HG03342 (cell line): ENCODE results near the gene PFN1.
"Not testable (repeated sequence)": the region's sequence is repeated elsewhere in the genome, so short reads cannot be mapped to it uniquely, and the experiment has no call there.

ENCODE experiments used
- ATAC-seq: cut with Tn5 transposase; IDR thresholded peaks from one replicate; pipeline ENCODE4 v1.9.1; 2021; ENCODE audit warnings: mild to moderate bottlenecking, moderate library complexity; ENCODE audit not compliant: unreplicated experiment

PFN1 gene

DNA sequence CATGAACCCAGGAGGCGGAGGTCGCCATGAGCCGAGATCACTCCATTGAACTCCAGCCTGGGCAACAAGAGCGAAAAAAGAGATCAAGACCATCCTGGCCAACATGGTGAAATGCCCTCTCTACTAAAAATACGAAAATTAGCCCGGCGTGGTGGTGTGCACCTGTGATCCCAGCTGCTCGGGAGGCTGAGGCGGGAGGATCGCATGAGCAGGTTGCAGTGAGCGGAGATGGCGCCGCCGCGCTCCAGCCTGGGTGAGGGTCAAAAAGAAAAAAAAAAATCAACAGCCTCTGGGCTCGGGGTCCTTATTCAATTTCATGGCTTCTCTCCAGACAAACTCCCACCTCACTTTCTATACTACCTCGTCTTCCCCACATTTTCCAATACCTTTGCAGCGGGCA lies 19.4 kb downstream of the PFN1 start:
- no peak for ATAC-seq

DNA sequence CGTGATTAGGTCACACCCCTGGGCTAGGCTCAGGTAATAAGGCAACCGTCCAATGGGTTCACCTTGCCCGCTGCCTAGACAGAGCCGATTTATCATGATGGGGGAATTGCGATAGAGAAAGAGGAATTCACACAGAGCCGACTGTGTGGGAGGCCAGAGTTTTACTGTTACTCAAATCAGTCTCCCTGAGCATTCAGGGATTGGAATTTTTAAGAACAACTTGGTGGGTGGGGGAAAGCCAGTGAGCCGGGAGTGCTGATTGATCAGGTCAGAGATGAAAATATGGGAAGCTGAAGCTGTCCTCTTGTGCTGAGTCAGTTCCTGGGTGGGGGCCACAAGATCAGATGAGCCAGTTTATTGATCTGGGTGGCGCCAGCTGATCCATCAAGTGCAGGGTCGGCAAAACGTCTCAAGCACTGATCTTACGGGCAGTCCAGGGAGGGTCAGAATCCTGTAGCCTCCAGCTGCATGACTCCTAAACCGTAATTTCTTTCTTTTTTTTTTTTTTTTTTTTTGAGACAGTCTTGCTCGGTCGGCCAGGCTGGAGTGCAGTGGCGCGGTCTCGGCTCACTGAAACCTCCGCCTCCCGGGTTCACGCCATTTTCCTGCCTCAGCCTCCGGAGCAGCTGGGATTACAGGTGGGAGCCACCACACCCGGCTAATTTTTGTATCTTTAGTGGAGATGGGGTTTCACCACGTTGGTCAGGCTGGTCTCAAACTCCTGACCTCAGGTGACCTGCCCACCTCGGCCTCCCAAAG lies 21.6 kb downstream of the PFN1 start:
- ATAC-seq: not testable (repeated sequence)

DNA sequence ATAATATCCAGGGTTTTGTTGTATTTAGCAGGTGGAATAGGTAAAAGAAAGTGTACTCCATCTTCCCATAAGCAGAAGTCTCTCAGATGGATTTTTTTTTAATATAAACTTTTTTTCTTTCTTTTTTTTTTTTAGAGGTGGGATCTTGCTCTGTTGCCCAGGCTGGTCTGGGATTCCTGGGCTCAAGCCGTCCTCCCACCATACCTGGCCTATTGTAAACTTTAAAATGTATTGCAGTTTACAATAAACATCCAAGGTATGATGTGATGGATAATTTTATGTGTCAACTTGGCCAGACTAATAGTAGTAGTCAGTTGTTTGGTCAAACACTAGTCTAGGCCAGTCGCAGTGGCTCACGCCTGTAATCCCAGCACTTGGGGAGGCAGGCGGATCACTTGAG lies 27.0 kb downstream of the PFN1 start:
- ATAC-seq: no peak

DNA sequence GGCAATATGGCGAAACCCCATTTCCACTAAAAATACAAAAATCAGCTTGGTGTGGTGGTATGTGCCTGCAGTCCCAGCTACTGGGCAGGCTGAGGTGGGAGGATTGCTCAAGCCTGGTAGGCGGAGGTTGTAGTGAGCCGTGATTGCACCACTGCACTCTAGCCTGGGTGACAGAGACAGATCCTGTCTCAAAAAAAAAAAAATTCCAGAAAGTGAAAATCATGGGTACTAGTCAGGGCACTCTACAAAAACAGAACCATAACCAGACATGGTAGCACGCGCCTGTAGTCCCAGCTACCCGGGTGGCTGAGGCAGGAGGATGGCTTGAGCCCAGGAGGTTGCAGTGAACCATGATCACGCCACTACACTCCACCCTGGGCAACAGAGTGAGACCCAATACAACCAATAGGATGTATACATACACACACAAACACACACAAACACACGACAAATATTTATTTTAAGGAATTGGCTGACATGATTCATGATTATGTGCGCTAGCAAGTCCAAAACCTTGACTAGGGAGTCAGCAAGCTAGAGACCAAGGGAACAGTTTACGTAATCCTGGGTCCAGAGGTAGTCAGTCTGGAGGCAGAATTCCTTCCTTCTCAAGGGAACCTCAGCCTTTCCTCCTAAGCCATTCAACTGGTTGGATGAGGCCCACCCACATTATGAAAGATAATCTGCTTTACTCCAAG lies 27.8 kb downstream of the PFN1 start:
- no peak for ATAC-seq

DNA sequence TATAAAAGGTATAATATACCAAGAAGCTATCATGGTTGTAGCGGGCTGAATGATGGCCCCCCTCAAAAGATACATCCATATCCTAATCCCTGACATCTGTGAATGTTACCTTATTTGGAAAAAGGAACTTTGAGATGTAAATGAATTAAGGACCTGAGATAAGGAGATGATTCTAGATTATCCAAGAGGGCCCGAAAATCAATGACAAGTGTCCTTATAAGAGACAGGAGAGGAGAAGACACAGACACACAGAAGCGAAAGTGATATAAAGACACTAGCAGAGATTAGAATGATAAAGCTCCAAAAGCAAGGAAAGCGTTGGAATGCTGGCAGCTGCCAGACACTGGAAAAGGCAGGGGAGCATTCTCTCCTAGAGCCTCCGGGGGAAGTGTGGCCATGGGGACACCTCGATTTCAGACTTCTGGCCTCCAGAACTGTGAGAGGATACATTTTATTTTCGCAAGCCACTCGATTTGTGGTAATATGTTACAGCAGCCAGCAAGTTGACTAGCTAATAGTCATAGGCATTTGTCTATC lies 28.8 kb downstream of the PFN1 start:
- ATAC-seq: no peak

DNA sequence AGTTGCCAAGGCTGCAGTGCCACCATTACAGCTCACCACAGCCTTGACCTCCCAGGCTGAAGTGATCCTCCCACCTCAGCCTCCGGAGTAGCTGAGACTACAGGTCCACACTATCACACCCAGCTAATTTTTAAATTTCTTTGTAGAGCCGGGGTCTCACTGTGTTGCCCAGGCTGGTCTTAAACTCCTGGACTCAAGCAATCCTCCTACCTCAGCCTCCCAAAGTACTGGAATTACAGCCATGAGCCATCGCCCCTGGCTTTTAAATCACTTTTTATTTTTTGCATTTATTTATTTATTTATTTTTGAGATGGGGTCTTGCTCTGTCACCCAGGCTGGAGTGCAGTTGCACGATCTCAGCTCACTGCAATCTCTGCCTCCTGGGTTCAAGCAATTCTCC lies 33.8 kb downstream of the PFN1 start:
- ATAC-seq: not testable (repeated sequence)

DNA sequence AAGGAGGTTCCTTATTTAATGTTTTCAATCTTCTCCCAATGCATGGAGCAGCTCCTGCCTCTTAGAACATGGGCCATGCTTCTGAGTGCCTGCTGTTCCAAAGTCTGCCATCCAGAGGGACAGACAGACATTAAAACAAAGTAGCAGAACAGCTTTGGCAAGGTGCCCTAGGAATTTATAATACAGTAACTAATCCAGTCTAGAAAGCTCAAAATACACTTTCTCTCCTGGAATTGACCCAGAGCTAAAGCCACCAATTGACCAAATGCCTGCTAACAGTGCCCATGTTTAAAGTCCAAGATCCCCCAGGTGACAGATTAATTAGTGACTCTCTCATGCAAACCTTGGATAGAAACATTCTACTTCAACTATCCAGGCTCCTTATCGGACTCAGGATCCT lies 34.3 kb downstream of the PFN1 start:
- no peak for ATAC-seq

DNA sequence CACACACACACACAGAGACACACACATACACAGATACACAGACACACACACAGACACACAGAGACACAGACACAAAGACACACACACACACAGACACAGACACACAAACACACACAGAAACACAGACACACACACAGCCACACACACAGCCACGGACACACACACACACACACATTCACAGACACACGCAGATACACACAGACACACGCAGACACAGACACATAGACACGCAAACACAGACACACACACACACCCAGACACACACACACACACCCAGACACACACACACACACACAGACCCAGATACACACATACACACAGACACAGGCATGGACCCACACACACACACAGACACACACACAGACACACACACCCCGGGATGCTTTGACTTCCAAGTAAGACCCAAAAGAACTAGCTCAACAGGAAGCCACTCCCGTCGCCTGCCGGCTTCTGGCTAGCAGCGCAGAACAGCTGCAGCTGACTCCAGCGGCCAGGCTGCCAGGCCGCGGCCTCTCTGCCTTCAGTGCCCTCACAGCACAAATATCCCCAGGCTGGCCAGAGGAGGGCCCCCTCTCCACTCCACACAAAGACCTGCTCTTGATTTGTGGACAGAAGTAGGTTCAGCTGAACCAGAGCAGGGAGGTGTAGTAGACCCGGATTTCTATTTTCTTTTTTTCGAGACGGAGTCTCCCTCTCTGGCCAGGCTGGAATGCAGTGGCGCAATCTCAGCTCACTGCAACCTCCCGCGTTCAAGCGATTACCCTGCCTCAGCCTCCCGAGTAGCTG lies 39.4 kb downstream of the PFN1 start:
- no peak for ATAC-seq

DNA sequence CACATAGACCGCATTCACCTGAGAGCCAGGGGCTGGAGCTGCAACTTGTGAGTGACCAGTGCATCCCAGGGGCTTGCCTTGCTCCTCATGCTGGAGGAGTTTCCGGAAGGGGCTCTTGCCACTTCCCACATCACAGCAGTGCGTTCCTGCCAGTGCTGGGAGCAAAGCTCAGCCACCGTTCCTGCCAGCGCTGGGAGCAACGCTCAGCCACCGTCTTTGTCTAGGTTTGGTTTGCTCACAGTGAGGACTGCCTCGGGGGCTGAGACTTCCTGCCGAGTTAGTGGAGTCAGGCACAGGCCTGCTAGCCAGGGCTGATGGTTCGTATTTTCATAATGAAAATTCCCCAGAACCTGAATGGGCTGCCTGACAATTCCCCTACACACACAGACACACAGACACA lies 40.0 kb downstream of the PFN1 start:
- no peak for ATAC-seq

DNA sequence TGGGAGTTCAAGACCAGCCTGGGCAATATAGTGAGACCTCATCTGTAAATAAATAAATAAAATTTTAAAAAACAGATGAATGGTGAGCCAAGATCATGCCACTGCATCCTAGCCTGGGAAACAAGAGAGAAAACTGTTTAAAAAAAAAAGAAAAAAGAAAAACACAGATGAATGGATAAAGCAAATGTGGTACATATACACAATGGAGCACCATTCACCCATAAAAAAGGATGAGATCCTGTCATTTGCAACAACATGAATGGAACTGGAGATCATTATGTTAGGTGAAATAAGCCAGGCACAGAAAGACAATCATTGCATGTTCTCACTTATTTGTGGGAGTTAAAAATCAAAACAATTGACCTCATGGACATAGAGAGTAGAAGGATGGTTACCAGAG lies 41.7 kb downstream of the PFN1 start:
- ATAC-seq: not testable (repeated sequence)

DNA sequence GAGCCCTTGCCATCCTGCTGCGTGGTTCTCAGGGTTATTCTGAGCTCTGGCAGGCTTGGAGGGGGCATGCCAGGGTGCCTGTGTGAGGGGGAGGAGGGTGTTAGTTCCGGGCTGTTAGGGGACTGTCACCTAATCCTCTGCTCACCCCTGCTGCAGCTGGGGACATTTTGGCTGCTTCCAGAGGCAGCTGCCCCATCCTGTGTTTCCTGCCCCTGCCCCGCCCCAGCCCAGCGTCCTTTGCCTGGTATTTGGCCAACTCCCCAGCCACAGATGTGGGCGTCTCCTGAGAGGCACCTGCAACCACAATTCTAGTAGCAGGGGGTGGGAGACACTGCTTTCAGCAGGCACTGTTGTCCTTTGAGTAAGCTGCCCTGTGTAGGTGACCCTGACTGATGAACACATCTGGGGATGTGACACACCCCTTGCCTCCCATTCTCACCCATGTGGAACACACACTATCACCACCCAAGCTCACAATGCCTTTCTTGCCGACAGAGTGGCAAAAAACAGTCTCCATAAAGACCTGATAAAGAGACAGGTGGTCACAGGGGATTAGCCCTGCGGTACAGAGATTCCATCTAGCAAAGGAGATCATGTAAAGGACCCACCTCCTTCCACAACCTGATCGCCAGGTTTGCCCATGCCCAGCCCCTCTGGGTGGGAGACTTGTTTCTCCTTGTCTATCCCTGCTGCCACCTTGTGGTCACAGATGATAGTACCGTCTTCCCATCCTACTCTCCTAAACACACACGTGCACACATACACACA lies 45.1 kb downstream of the PFN1 start, which contains the start of gene CHRNE:
Gene CHRNE (minus strand): TSS at position 48 of the 768 bp plus-strand sequence. CDS start 35 bp downstream, at position 13.
- ATAC-seq: no peak

DNA sequence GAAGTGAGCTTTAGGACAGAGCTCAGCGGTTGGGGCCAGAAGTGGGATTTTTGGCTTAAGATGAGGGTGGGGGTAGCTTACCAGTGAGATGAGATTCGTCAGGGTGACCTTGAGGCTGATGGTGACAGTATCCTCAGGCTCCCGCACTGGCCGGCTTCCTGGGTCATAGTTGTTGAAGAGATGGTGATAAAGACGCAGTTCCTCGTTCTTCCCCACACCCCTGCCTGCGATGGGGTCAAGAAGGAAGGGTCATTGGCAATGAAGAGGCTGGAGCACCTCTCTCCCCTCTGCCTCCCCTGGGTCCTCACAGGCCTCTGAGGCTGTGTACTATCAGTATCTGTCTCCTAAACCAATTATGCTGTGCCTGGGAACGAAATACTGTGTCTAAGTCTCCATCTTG lies 45.8 kb downstream of the PFN1 start:
- no peak for ATAC-seq

DNA sequence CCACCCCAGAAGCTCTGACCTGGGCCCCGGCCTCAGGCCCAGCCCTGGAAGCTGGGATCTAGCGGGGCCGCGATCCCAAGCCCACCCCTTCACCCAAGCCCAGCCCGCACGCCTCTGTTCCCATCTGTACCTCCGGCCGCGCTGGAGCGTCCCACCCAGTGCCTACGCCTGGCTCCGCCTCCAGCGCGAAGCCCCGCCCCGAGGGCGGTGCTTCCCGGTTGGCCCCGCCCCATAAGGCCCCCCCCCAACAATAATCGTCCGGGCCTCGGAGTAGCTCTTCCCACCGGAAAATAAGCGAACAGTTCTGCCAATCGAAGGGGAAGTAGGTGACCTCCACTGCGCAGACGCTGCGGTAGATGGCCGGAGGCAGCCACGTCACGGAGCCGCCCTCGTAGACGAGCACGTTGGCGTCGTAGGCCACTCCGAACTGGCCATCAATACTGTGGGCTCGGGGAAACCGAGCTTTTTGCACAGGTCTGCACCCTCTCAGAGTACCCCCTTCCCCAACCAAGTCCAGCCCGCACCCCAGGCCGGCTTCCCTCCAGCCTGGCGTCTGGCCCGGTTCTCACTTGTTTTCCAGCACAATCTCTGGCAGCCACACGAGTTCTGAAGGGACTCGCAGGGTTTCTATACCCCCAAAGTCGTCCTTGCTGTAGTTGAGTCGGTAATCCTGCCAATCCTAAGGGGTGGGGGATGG lies 46.5 kb downstream of the PFN1 start:
- ATAC-seq: no peak

DNA sequence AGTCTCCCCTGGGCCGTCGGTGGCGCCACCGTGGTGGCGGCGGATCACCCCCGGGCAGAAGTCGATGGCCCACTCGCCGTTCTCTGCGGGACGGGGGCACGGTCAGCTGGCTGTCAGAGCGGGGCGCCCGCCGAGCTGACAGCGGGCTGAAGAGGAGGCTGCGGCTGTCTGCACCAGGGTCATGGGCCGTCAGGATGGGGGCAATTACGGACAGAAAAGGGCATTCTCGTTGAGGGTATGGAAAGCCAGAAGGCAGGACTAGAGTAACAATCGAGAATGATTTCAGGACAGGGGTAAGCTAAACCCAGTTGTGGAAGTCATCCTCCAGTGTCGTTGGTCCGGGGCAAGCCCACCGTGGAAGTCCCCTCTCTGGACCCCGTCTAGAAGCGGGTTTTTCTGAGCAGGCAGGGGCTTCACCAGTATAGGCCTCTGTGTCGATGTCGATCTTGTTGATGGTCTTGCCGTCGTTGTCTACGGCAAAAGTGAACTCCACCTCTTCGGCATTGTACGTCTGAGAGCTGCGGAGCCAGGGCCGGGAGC lies 47.2 kb downstream of the PFN1 start:
- ATAC-seq: no peak

DNA sequence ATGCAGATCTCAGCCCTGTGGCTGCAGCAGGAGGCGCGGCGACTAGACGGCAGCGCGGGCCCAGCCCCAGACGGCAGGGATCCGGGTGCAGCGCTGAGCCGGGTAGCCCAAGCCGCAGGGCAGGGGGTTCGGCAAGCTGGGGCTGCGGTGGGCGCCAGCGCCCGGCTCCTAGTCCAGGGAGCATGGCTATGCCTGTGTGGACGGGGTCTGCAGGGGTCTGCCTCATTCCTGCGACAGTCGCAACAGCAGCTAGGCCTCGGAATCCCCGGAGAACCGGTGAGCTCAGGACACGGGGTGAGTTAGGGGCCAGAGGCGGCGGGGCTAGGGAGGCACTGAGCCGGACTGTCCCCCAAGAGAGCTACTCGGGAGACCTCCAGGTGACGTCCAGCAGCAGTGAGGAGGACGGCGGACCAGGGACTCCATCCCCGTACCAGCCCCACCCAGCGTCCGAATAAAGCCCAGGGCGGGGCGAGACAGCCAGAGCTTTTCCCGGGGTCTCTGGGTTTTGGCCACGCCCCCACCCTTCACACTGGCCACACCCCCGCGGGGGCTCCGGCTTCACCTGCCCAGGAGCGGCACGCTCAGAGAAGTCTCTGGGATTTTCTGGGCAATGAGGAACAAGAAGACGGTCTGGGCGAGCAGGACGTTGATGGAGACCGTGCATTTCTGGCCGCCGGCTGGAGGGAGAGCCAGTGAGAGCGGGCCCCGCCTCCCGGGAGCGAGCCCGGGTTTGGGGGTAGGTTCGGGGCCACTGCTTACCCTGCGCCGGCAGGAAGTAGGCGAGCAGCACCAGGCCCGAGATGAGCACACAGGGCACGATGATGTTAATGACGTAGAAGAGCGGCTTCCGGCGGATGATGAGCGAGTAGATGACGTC lies 47.9 kb downstream of the PFN1 start:
- ATAC-seq: no peak

DNA sequence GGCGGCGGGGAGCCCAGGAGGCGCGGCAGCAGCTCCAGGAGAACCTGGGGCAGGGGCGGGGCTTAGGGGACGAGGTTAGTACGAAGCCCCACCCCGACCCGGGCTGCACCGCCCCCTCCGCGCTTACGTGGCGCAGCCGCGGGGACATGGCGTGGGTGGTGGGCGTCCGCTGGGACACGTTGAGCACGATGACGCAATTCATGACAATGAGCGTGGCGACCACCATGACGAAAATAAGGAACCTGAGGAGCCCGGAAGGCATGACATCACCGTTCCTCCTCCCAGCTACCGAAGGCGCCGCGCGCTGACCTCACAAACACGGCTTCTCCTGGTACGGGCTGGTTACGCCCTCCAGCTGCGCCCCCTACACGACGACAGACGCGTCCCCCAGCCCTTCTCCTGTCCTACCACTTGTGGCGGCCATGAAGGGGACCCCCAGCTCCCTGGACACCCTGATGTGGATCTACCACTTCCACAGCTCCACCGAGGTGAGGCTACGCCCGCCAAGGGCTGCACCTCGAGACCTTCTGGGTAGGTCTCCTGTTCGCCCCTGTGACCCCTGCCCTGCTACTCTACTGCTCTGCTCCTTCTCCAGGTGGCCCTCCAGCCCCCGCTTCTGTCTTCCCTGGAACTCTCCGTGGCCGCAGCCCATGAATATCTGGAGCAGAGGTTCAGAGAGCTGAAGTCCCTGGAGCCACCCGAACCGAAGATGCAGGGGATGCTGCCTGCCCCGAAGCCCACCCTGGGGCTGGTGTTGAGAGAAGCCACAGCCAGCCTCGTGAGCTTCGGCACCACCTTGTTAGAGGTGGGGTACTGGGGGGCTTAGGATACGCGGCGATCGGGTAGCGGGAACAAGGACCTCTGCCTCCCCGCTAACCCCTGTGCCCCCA lies 48.7 kb downstream of the PFN1 start, which contains the start of gene C17orf107:
Gene C17orf107 (plus strand): TSS at position 196 of the 890 bp plus-strand sequence. CDS start 227 bp downstream, at position 423.
- peak; percentile 33 for ATAC-seq

DNA sequence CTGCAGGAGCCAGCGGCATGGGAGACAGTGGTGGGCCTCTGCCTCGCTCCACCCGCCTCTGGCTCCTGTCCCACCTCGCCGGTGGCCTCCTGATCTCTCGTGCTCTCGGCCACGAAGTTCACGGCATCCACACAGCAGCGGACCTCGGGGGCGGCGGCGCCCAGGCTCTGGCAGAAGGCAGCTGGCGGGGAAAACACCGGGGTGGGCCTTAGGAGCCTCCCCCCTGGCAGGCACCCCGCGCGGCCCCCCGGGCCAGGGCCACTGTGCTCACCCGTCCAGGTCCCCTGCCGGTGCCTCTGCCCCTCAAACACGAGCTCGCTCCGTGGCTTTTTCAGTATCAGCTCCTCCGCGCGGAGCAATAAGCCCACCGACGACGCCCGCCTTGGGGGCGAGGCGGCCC lies 49.4 kb downstream of the PFN1 start:
- no peak for ATAC-seq

DNA sequence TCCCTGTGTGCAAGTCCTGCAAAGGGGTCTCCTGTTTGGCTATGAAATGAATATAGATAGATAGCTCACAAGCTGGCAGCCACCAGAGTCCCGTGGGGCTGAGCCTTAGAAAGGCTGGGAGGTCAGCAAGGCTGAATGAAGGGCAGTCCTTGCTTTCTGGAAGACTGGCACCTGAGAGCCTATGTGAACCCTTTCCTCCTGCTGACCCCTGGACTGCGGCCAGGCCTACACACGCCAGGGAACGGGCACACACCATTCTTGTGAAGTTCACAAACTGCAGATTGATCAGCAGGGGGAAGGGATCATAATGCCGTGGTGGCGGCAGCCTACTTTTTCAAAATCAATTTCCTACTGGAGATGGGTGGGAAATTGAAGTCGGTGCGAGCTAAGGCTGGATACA lies 50.0 kb downstream of the PFN1 start:
- no peak for ATAC-seq
